HG03135 (cell line): ENCODE results near the gene TNKS2.
A peak's percentile ranks its signal among the peaks of the same experiment; 100 is the strongest.

Source experiments
- ATAC-seq: cut with Tn5 transposase; IDR thresholded peaks from one replicate; pipeline ENCODE4 v1.9.1; 2021; ENCODE audit warnings: mild to moderate bottlenecking, moderate library complexity; ENCODE audit not compliant: unreplicated experiment

The TNKS2 gene

GRCh38 chr10:91907914-91908336 is 109.7 kb downstream of the TNKS2 start:
- ATAC-seq, result no peak

- ATAC-seq, result peak; percentile 87
These were observed 110.3 kb downstream of the TNKS2 start for GRCh38 chr10:91908337-91909116.

GRCh38 chr10:91909117-91909677 is 111.0 kb downstream of the TNKS2 start, which contains the start of gene FGFBP3:
TSS of gene FGFBP3 (minus strand) at chr10:91909486. CDS start at chr10:91908969, 517 bp downstream.
- no peak for ATAC-seq

GRCh38 chr10:91910467-91910866 is 112.2 kb downstream of the TNKS2 start:
- no peak for ATAC-seq
